Stimulated activated CD4-positive, alpha-beta T cell treated with anti-CD3 and anti-CD28 coated beads, Interleukin-15, amount 100 ng/mL, for 24 hours (primary cell): ENCODE measurements around the gene SMS.

Experiments used
- DNase-seq: peaks from one replicate; pipeline ENCODE4 v3.0.0-alpha.2; 2020

Gene SMS

DNA sequence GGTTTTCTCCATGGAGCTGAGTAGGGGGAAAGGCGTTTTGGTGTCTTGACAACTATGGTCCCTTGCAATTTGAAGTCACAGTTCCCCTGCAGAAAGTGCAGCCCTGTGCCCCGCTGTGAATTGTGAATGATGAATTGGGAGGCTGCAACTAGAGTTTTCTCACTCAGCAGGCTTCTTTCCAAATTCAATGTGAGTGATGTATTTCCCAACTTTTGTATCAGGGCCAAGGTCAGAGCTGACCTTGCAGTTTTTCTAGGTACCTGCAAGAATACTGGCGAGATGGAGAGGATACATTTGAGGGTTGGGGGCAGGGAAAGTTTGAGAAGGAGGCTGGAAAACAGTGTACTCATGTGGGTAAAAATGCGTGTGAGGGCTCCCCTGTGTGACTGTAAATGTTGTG lies 103.4 kb downstream of the SMS start:
- DNase-seq, result no peak
